KBM-7 (cell line): Measurements from ENCODE around the gene NCAPD3.
"Not testable (repeated sequence)": the region's sequence is repeated elsewhere in the genome, so short reads cannot be mapped to it uniquely, and the experiment has no call there.

ENCODE experiments used
- DNase-seq: peaks from one replicate; pipeline ENCODE4 v3.0.0-alpha.2; 2015
- in situ Hi-C: fragments of 300-500 bp; cut with MboI; formaldehyde crosslinking; loops from 2 replicates; pipeline ENCODE4 v1.14.3; 2020; ENCODE audit warnings: low sequenced_read_pairs, low pct_unique_long_range_greater_than_20kb, mixed read lengths

The NCAPD3 gene

DNA sequence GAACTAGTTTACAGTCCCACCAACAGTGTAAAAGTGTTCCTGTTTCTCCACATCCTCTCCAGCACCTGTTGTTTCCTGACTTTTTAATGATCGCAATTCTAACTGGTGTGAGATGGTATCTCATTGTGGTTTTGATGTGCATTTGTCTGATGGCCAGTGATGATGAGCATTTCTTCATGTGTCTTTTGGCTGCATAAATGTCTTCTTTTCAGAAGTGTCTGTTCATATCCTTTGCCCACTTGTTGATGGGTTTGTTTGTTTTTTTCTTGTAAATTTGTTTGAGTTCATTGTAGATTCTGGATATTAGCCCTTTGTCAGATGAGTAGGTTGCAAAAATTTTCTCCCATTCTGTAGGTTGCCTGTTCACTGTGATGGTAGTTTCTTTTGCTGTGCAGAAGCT lies 110.0 kb downstream of the NCAPD3 start:
- DNase-seq, in situ Hi-C loops: not testable (repeated sequence)

DNA sequence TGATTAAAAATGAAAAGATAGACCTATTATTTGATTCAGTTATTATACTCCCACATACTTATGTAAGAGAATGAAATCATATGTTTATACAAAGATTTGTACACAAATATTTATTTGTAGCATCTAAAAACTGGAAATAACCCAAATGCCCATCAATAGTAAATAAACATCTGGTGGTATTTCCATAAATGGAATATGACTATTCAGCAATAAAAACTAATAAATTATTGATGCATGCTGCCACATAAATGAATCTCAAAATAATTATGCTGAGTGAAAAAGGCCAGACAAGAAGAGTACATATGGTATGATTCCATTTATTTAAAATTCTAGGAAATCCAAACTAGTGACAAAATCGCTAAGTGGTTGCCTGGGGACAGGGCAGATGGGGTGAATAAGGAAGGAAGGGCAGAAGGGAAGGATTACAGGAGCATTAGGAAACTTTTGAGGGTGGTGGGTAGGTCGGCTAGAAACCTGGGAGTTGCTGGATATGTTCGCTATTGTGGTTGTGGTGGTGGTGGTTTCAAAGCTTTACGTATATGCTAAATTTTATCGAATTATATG lies 113.4 kb downstream of the NCAPD3 start:
- in situ Hi-C loops, result no loop called here

More for the DNA sequence above, 113.4 kb downstream of the NCAPD3 start:
- no peak for DNase-seq
